ENCODE data around the gene PIGQ. TPM values are rescaled to one million over a fixed set of nuclear protein-coding genes. Genes with fewer than 3 reads are reported as not detected.

The PIGQ gene
- total RNA-seq (10 to 100 TPM; 13.7 to 26.8 (median 19.2) TPM), polyA plus RNA-seq (10 to 100 TPM; 35.3 to 43.7 TPM)
- long read RNA-seq, donor 1, transcript PIGQ-216 (1 exons, 1,046 nt) = minor isoform, 7 of 33 reads
- long read RNA-seq, donor 1, transcript PIGQ-203 (11 exons, 3,006 nt) = major isoform, 8 of 33 reads
- long read RNA-seq, donor 1, partial matches to known transcripts = 12 of 33 reads
- long read RNA-seq, donor 1, other reads (novel, unspliced or antisense) = 4 of 33 reads
- long read RNA-seq, donor 2, transcript PIGQ-203 (11 exons, 3,006 nt) = major isoform, 6 of 24 reads
- long read RNA-seq, donor 2, partial matches to known transcripts = 3 of 24 reads
- long read RNA-seq, donor 2, other reads (novel, unspliced or antisense) = 6 of 24 reads
- long read RNA-seq, donor 3, transcript PIGQ-201 (10 exons, 2,846 nt) = major isoform, 9 of 76 reads
- long read RNA-seq, donor 3, transcript PIGQ-216 (1 exons, 1,046 nt) = minor isoform, 6 of 76 reads
- long read RNA-seq, donor 3, transcript PIGQ-210 (2 exons, 1,775 nt) = minor isoform, 7 of 76 reads
- long read RNA-seq, donor 3, transcript PIGQ-203 (11 exons, 3,006 nt) = minor isoform, 7 of 76 reads
- long read RNA-seq, donor 3, partial matches to known transcripts = 34 of 76 reads
- long read RNA-seq, donor 3, other reads (novel, unspliced or antisense) = 10 of 76 reads

- Histone ChIP-seq H3K36me3 (peaks cover 0 to 20% (median 4%) of the 10 kb centered on the region in 9 donors), H3K27ac (peak within 1 kb of the TSS; percentile 9 to 91 (median 84)), H3K9me3 (no peaks in the 10 kb centered on the region), H3K4me3 (peak within 1 kb of the TSS; percentile 68 to 95 (median 86)), H3K4me1 (peaks cover 18 to 50% (median 42%) of the 10 kb centered on the region in 9 donors), H3K27me3 (no peaks in the 10 kb centered on the region)
- intact Hi-C loops (cut with DNase I) = loop anchor here in 1 of 10 donors (2.0 to 5.0 kb wide), 2 partner anchors 19 to 42 kb away; partner anchors contain the start of gene CAPN15
- ATAC-seq (peak; percentile 42 to 77 (median 64)), DNase-seq (peak; percentile 68 to 73)
- TF ChIP-seq CTCF (IDR thresholded peaks at IDR 0.05) = no peak
- WGBS, 2 donors = 1% methylated on average over 72 to 87 of the region's 87 CpGs
These were observed at the start of gene PIGQ for GRCh38 chr16:569445-570254. Gene PIGQ (plus strand): TSS chr16:569968. CDS start chr16:574075, 4,107 bp downstream.

DNA sequence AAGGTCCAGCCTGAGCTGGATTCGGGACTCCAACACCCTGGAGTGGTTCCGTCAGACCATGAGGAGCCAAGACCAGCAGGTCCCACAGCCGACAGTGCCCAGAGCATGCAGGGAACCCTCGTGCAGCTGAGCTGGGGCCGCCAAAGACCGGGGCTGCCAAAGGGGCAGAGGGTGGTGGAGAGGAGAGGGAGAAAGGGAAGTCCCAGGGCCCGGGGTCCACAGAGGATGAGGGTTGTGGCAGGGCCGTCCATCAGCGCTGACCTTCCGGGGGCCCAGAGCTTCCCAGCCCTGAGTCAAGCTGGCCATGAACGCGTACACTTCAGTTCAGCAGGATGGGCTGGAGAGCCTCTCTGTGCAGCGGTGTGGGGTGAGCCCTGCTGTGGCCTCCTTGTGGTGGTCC, 48.9 kb upstream of the PIGQ start:
- Histone ChIP-seq H3K4me3 (no peak overlapping the region), H3K4me1 (peaks cover under 1 to 15% (median 8%) of the 10 kb centered on the region in 9 donors), H3K9me3 (no peaks in the 10 kb centered on the region), H3K36me3 (peaks cover 0 to 54% (median 17%) of the 10 kb centered on the region in 9 donors), H3K27me3 (no peaks in the 10 kb centered on the region), H3K27ac (no peak overlapping the region)
- no peak for TF ChIP-seq CTCF (IDR thresholded peaks at IDR 0.05)
- intact Hi-C loops (cut with DNase I) = no loop called here
- WGBS, 2 donors = 94 to 97% methylated on average over 13 of the region's 13 CpGs
- DNase-seq (no peak), ATAC-seq (no peak)

- Histone ChIP-seq H3K4me1 (peaks cover 6 to 23% (median 16%) of the 10 kb centered on the region in 9 donors), H3K4me3 (no peak overlapping the region), H3K36me3 (peaks cover 0 to 47% (median 13%) of the 10 kb centered on the region in 9 donors), H3K27me3 (no peaks in the 10 kb centered on the region), H3K27ac (no peak overlapping the region), H3K9me3 (no peaks in the 10 kb centered on the region)
- TF ChIP-seq CTCF (IDR thresholded peaks at IDR 0.05) = no peak
- 82 to 83% methylated on average over 34 of the region's 34 CpGs for WGBS, 2 donors
- DNase-seq = peak in 1 of 2 donors; percentile 9
- intact Hi-C loops (cut with DNase I) = no loop called here
- no peak for ATAC-seq
These were observed 48.2 kb upstream of the PIGQ start for GRCh38 chr16:521381-522210.
